Breast epithelium (tissue), 3 donors: ENCODE data around the gene ITGB8.

Experiments used
- POLR2A ChIP-seq: fragments of 450-650 bp; IDR thresholded peaks from one replicate; pipeline ENCODE4 v1.6.1; 2016; ENCODE audit warnings: antibody characterized with exemption, mild to moderate bottlenecking, moderate library complexity
- TF ChIP-seq, protein P1 (sequence below), 3 donors: fragments of 450-650 bp; IDR thresholded peaks; one replicate each; pipeline ENCODE4 v1.5.1; 2016 to 2017; ENCODE audit warnings: antibody characterized with exemption in 3 of 3, mild to moderate bottlenecking in 3 of 3, moderate library complexity in 3 of 3

- no peak for TF ChIP-seq POLR2A
- TF ChIP-seq, protein P1, sequence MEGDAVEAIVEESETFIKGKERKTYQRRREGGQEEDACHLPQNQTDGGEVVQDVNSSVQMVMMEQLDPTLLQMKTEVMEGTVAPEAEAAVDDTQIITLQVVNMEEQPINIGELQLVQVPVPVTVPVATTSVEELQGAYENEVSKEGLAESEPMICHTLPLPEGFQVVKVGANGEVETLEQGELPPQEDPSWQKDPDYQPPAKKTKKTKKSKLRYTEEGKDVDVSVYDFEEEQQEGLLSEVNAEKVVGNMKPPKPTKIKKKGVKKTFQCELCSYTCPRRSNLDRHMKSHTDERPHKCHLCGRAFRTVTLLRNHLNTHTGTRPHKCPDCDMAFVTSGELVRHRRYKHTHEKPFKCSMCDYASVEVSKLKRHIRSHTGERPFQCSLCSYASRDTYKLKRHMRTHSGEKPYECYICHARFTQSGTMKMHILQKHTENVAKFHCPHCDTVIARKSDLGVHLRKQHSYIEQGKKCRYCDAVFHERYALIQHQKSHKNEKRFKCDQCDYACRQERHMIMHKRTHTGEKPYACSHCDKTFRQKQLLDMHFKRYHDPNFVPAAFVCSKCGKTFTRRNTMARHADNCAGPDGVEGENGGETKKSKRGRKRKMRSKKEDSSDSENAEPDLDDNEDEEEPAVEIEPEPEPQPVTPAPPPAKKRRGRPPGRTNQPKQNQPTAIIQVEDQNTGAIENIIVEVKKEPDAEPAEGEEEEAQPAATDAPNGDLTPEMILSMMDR (IDR thresholded peaks at IDR 0.05) = no peak
Measured at GRCh38 chr7:20458521-20458920, 127.8 kb downstream of the ITGB8 start.
